NCI-H1694 (cell line): ENCODE measurements around the gene MYBPC2.
A peak's percentile ranks its signal among the peaks of the same experiment; 100 is the strongest.

Experiments used
- DNase-seq: peaks from one replicate; lab custom pipeline; 2025; lab: John Stamatoyannopoulos, UW

MYBPC2 gene

GRCh38 chr19:50410109-50410508 is 22.6 kb upstream of the MYBPC2 start:
- DNase-seq = no peak

- no peak for DNase-seq
Observed at GRCh38 chr19:50412419-50412818, 20.3 kb upstream of the MYBPC2 start.

DNA sequence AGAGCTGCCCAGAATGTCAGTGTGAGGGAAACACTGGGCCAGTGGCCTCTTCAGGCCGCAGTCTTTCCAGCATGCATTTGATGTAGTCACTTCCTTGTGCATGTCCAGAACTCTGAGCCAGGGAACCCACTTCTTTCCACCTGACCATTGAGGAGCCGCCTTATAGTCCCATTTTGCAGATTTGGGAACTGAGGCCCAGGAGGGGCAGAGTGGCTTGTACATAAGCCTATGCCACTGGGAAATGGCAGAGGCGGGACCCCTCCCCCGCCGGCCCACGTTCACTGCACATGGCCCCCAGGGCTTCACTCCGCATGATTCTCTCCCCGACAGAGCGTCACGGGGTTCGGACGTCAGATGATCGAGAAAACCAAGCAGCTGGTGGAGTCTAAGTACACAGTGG is 19.6 kb upstream of the MYBPC2 start:
- no peak for DNase-seq

DNA sequence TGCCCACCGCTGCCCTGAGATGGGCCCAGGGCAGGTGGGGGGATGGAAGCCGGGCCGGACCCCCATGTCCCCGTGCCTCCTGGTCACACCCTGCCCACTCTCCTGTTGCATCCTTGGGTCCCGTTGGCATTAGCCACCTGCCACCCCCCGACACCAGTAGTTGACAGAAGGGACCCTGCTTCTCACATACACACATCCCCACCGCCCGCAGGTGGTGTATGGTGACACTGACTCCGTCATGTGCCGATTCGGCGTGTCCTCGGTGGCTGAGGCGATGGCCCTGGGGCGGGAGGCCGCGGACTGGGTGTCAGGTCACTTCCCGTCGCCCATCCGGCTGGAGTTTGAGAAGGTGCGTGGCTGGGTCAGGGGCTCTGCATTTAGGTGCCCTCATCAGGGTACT is 19.2 kb upstream of the MYBPC2 start:
- no peak for DNase-seq

- peak; percentile 20 for DNase-seq
Observed at GRCh38 chr19:50414864-50415660, 17.6 kb upstream of the MYBPC2 start.

DNA sequence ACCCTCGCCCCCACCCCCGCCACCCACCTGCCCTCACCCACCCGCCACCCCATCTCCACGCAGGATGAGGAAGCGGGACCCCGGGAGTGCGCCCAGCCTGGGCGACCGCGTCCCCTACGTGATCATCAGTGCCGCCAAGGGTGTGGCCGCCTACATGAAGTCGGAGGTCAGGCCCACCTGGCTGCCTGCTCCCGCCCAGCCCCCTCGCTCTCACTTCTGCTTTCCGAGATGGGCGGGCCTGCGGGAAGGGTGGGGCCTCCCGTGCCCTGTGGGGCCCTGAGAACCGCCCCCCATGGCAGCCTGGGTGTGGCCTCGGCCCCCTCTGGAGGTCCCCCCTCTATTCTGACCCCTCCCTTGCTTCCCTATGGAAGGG is 17.0 kb upstream of the MYBPC2 start:
- no peak for DNase-seq

- DNase-seq = no peak
Observed at GRCh38 chr19:50416034-50416977, 16.4 kb upstream of the MYBPC2 start.

DNA sequence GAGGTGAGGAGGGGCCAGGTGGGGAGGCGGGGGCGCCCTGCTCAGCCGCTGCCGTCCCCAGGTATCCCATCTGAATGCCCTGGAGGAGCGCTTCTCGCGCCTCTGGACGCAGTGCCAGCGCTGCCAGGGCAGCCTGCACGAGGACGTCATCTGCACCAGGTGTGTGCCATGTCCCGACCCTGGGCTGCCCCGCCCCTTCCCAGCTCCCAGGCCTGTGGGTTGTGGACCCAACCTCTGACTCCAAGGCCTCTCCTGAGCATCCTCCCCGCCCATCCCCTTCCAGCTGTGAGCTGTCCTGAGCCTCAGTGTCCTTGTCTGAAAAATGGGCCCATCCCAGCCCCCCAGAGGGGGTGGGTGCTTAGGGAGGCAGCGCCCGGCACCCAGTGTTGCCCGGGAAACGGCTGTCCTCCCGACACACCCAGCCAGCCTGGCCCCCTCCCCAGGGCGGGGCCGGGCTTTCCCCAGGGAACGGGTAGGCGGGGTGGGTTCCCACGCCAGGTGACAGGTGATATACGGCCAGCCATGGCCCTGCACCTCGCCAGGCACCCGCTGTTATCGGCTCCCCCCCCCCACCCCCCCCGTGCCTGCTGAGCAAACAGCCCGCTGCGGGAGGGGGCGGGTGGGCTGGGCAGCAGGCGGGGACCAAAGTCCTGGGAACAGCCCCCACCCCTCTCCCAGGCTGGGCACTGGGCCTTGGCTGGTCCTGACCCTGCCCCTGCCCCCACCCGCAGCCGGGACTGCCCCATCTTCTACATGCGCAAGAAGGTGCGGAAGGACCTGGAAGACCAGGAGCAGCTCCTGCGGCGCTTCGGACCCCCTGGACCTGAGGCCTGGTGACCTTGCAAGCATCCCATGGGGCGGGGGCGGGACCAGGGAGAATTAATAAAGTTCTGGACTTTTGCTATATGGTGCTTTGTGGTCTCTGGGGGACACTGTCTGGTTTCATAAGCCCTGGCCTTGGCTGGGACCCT is 15.3 kb upstream of the MYBPC2 start:
- DNase-seq = no peak

DNA sequence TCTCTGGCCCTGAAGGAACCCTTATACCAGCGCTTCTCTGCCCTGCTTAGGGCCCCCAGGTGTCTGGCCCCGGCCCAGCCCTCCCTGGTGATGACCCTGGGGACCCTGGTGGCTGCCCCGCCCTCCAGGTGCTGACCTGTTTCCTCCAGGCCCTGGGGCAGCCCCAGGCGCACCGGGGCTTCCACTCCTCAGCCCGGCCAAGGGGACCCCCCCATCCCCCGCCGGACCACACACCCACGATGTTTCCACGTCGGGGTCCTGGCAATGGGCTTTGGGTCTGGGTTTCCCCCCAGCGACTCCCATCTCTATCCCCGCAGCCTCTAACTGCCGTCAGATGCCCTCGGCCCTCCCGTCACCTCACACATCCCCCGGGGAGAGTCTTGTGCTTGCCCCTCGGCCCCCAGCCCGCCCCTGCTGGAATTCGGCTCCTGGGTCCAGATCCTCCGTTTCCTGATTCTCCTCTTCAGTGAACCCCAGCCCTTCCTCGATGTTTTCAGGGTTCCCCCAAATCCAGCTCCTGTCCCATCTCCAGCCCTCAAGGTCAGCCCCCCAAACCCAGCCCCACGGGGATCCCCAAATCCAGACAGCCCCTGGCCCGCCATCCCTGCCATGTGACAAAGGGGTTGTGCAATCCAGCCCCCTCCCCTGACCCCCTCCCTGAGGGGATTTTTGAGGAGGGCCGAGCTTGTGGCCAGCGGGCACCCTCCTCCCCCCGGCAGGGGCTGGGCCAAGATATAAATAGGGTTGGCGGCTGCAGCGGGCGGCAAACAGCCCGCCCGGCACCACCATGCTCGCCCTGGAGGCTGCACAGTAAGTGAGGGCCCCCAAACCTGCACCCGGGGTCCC is 14.3 kb upstream of the MYBPC2 start, which contains the start of gene SPIB:
Gene SPIB, plus strand, starts transcription at position 763 of the 846 bp plus-strand sequence. Its CDS starts 25 bp downstream, at position 788.
- no peak for DNase-seq

GRCh38 chr19:50419022-50419579 is 13.6 kb upstream of the MYBPC2 start:
- DNase-seq = no peak

GRCh38 chr19:50419580-50420035 is 13.1 kb upstream of the MYBPC2 start:
- no peak for DNase-seq

DNA sequence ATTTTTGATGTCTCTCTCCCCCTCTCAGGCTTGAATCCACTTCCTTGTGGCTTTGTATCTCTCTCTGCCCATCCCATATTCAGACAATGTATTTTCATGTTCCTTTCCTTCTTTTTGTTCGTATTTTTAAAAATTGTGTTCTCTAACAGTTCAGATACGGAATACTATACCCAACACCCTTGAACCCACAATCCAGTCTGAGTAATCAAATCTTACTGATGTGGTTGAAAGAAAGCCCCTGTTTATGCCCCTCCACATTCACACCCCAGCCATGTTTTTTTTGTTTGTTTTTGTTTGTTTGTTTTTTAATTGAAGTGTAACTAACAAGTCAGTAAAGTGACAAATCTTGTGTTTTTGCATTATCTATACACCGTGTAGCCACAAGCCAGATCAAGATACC is 12.6 kb upstream of the MYBPC2 start:
- DNase-seq = no peak

- no peak for DNase-seq
Observed at GRCh38 chr19:50420808-50421207, 11.9 kb upstream of the MYBPC2 start.

GRCh38 chr19:50422397-50423278 is 10.1 kb upstream of the MYBPC2 start:
- DNase-seq = no peak

DNA sequence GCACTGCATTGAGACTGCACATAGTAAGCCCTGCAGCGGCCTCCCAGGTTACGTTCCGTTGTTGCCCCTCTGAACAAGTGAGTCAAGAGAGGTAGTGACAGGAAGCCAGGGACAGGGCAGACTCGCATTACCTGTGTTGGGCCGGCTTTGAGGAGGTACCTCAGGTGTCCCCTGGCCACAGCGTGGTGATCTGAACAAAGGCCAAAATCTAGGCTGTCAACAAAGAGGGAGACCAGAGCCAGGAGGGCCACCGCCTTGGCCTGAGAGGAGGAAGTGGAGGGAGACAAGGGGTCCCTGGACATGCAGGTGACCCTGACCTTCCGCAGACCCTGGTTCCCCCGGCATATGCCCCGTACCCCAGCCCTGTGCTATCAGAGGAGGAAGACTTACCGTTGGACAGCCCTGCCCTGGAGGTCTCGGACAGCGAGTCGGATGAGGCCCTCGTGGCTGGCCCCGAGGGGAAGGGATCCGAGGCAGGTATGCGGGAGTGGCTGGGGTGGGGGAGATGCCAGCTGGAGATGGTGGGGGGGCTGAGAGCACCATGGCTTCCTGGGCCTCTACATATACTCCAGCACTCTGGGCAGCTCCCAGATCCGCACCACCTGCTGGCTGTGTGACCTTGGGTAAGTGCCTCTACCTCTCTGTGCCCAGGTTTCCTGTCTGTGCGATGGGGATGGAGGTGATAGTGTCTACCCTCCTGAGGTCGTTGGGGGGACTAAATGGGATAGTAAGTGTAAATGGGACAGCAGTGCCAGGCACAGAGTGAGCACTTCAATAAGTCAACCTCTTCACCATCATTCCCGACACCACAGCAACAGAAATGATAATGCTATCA is 9.2 kb upstream of the MYBPC2 start:
- no peak for DNase-seq

DNA sequence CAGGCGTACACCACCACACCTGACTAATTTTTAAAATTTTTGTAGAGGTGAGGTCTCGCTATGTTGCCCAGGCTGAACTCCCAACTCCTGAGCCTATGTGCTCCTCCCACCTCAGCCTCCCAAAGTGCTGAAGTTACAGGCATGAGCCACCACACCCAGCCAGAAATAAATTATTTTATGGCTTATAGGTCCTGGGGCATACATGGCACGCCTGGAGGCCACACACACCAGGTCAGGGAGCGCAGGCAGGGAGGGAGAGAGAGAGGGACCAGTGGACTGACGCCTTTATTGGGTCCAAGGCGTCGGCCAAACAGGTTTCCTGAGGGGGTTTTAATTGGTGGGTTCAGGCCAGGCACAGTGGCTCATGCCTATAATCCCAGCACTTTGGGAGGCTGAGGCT is 7.1 kb upstream of the MYBPC2 start:
- no peak for DNase-seq

- no peak for DNase-seq
Observed at GRCh38 chr19:50427318-50427925, 5.3 kb upstream of the MYBPC2 start.

- DNase-seq = no peak
Observed at GRCh38 chr19:50427997-50428425, 4.7 kb upstream of the MYBPC2 start.
